SK-N-MC (cell line): ENCODE results near the gene CLEC16A.

Source experiments
- DNase-seq: peaks from one replicate; pipeline ENCODE4 v3.0.0-alpha.2; 2011; ENCODE audit warnings: low read depth, low spot score
- H3K27ac ChIP-seq: fragments of 200-600 bp; sonication (generic); 2 replicates; pipeline ENCODE4 v1.5.1; 2016; ENCODE audit warnings: mixed run types
- H3K36me3 ChIP-seq: fragments of 200-600 bp; sonication (generic); 2 replicates; pipeline ENCODE4 v1.6.1; 2017; ENCODE audit warnings: antibody characterized with exemption, low read length, mixed read lengths; ENCODE audit not compliant: insufficient read depth
- H3K4me3 ChIP-seq: fragments of 200-600 bp; sonication (generic); 2 replicates; pipeline ENCODE4 v1.5.1; 2016
- H3K9ac ChIP-seq: fragments of 200-600 bp; sonication (generic); 2 replicates; pipeline ENCODE4 v1.8.0; 2017; ENCODE audit warnings: mixed run types, mixed read lengths; ENCODE audit not compliant: insufficient read length
- H3K9me3 ChIP-seq: fragments of 200-600 bp; sonication (generic); 2 replicates; pipeline ENCODE4 v1.6.1; 2017; ENCODE audit warnings: low read depth, mild to moderate bottlenecking, antibody characterized with exemption, low read length, moderate library complexity, mixed read lengths
- EZH2 ChIP-seq: fragments of 200-600 bp; sonication (generic); IDR thresholded peaks from one replicate; pipeline ENCODE4 v1.6.1; 2017; ENCODE audit warnings: antibody characterized with exemption
- FOXP2 ChIP-seq: optimal IDR thresholded peaks from 2 replicates; pipeline ENCODE3; 2011; ENCODE audit warnings: mild to moderate bottlenecking, moderate library complexity; ENCODE audit not compliant: insufficient read depth; ENCODE audit errors: extremely low read length, control extremely low read depth
- POLR2AphosphoS5 ChIP-seq: IDR thresholded peaks from 2 replicates; pipeline ENCODE4 v1.6.1; 2012; ENCODE audit warnings: mild to moderate bottlenecking, low read depth, low read length, borderline replicate concordance

Gene CLEC16A

GRCh38 chr16:10944249-10945064 is at the start of gene CLEC16A:
Gene CLEC16A, plus strand, starts transcription at chr16:10944564. Its CDS starts 154 bp downstream, at chr16:10944718.
- H3K36me3 ChIP-seq, result no peaks in the 10 kb centered on the region
- H3K4me3 ChIP-seq, result peak within 1 kb of the TSS; percentile 81
- H3K9ac ChIP-seq, result peak within 1 kb of the TSS; percentile 71
- peak; percentile 37 for DNase-seq
- TF ChIP-seq FOXP2 (no peak), POLR2AphosphoS5 (peak; percentile 70)
- H3K27ac ChIP-seq, result no peak within 1 kb of the TSS
- H3K9me3 ChIP-seq, result no peaks in the 10 kb centered on the region

GRCh38 chr16:10895053-10895946 is 49.1 kb upstream of the CLEC16A start:
- TF ChIP-seq FOXP2 (no peak), EZH2 (no peak), POLR2AphosphoS5 (no peak)
- H3K9me3 ChIP-seq, result no peaks in the 10 kb centered on the region
- H3K9ac ChIP-seq, result no peak overlapping the region
- H3K36me3 ChIP-seq, result no peaks in the 10 kb centered on the region
- no peak for DNase-seq
- H3K27ac ChIP-seq, result no peak overlapping the region
- H3K4me3 ChIP-seq, result no peak overlapping the region

- Histone ChIP-seq H3K4me3 (no peak overlapping the region), H3K36me3 (no peaks in the 10 kb centered on the region), H3K9ac (no peak overlapping the region), H3K9me3 (no peaks in the 10 kb centered on the region), H3K27ac (no peak overlapping the region)
- no peak for DNase-seq
- TF ChIP-seq POLR2AphosphoS5, result no peak
- TF ChIP-seq EZH2, result no peak
- no peak for TF ChIP-seq FOXP2
Measured at GRCh38 chr16:10896165-10896564, 48.2 kb upstream of the CLEC16A start.

GRCh38 chr16:10896723-10897122 is 47.6 kb upstream of the CLEC16A start:
- Histone ChIP-seq H3K36me3 (no peaks in the 10 kb centered on the region), H3K9ac (no peak overlapping the region), H3K9me3 (no peaks in the 10 kb centered on the region), H3K4me3 (no peak overlapping the region), H3K27ac (no peak overlapping the region)
- no peak for DNase-seq
- TF ChIP-seq EZH2, result no peak
- TF ChIP-seq POLR2AphosphoS5, result no peak
- TF ChIP-seq FOXP2, result no peak

GRCh38 chr16:10897134-10897533 is 47.2 kb upstream of the CLEC16A start:
- no peak for TF ChIP-seq POLR2AphosphoS5
- no peak for TF ChIP-seq FOXP2
- TF ChIP-seq EZH2, result no peak
- Histone ChIP-seq H3K36me3 (no peaks in the 10 kb centered on the region), H3K27ac (no peak overlapping the region)

GRCh38 chr16:10902999-10903398 is 41.4 kb upstream of the CLEC16A start:
- Histone ChIP-seq H3K9me3 (no peaks in the 10 kb centered on the region), H3K27ac (no peak overlapping the region), H3K36me3 (no peaks in the 10 kb centered on the region), H3K9ac (no peak overlapping the region), H3K4me3 (no peak overlapping the region)
- no peak for DNase-seq
- TF ChIP-seq FOXP2, result no peak
- TF ChIP-seq POLR2AphosphoS5, result no peak
- TF ChIP-seq EZH2, result no peak

More at GRCh38 chr16:10897134-10897533, 47.2 kb upstream of the CLEC16A start:
- H3K9ac ChIP-seq, result no peak overlapping the region
- H3K9me3 ChIP-seq, result no peaks in the 10 kb centered on the region
- DNase-seq, result no peak
- no peak overlapping the region for H3K4me3 ChIP-seq

GRCh38 chr16:10906482-10906881 is 37.9 kb upstream of the CLEC16A start:
- no peak for DNase-seq
- H3K27ac ChIP-seq, result no peak overlapping the region
- H3K4me3 ChIP-seq, result no peak overlapping the region
- no peak overlapping the region for H3K9ac ChIP-seq
- H3K36me3 ChIP-seq, result no peaks in the 10 kb centered on the region
- TF ChIP-seq FOXP2, result no peak
- no peak for TF ChIP-seq POLR2AphosphoS5
- no peak for TF ChIP-seq EZH2
- no peaks in the 10 kb centered on the region for H3K9me3 ChIP-seq

GRCh38 chr16:10906914-10907756 is 37.2 kb upstream of the CLEC16A start:
- TF ChIP-seq EZH2 (no peak), FOXP2 (no peak), POLR2AphosphoS5 (no peak)
- Histone ChIP-seq H3K9ac (no peak overlapping the region), H3K4me3 (no peak overlapping the region), H3K36me3 (no peaks in the 10 kb centered on the region), H3K9me3 (no peaks in the 10 kb centered on the region), H3K27ac (no peak overlapping the region)
- DNase-seq, result no peak
